Activated CD8-positive, alpha-beta memory T cell treated with anti-CD3 and anti-CD28 coated beads, Interleukin-2, amount 50 U/mL, for 48 hours (primary cell): ENCODE results near the gene ADAMTS2.

Experiments used
- DNase-seq: peaks from one replicate; pipeline ENCODE4 v3.0.0-alpha.2; 2020

ADAMTS2 gene

GRCh38 chr5:179276838-179277395 is 68.3 kb downstream of the ADAMTS2 start:
- no peak for DNase-seq

DNA sequence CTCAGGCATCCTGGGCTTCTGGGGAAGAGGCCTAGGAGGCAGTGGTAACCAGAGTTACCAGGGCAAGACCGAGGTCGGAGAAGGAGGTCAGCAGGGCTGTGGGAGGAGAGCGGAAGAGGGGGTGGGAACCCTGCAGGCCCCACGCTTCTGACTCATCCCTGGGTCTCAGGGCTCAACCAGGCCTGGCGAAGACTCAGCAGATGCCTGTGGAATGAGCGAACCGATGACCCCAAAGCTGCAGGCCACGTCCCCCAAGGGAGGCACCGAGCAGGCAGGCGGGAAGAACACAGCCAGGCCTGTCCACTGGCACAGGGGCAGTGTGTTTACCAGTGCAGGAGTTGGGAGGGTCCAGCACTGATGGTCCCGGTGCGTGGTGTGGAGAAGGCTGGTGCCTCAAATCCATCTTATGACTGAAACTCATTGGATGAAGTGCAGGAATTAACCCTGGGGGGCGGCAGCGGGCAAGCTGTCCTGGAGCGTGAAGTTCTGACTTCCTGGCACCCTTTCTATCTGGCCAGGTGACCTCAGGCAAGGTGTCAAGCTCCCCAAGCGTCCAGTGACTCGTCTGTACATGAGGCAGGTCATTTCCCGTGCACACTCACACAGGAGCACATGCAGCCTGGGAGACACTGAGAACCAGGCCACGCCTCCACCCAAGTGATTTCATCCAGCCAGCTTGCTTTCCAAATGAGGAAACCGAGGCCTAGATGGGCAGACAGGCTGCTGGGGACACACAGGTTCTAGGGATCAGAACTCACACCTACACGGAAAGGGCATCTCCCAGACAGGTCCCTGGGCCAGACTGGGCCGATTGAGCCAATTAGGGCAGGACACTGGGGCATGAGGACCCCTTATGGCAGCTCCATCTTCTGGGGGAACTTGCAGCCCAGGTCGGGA is 69.1 kb downstream of the ADAMTS2 start:
- DNase-seq: no peak

- no peak for DNase-seq
Measured at GRCh38 chr5:179275381-179275878, 69.8 kb downstream of the ADAMTS2 start.

GRCh38 chr5:179274321-179275315 is 70.6 kb downstream of the ADAMTS2 start:
- no peak for DNase-seq

DNA sequence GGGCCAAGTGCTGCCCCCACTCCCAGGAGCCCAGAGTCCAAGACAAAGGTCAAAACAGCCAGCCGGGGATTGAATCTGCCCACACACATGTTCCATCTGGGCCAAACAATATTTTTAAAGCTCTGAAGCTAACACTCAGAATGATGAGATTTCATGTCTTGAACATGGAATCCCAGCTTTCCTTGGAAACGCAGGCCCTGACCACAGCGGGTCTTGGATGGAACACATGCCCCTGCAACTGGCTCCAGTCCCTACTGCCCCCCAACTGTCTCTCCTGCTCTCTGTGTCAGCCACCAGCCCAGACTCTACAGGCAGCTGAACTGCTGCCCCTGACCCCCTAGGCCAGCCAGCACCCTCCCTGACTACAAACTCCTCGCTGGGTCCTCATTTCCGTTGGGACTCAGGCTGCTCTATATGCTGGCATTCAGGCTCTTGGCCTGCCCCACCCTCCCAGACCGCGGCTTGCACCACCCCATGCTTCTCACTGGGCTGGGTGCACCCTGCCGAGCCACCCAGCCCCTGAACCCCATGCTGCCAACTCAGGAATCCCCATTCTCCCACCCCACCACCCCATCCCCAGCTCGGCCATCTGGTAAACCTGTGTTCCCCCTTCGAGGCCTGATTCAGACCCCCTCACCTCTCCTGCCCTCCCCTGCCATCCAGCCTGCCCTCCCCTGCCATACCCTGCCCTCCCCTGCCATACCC is 71.7 kb downstream of the ADAMTS2 start:
- DNase-seq: no peak

DNA sequence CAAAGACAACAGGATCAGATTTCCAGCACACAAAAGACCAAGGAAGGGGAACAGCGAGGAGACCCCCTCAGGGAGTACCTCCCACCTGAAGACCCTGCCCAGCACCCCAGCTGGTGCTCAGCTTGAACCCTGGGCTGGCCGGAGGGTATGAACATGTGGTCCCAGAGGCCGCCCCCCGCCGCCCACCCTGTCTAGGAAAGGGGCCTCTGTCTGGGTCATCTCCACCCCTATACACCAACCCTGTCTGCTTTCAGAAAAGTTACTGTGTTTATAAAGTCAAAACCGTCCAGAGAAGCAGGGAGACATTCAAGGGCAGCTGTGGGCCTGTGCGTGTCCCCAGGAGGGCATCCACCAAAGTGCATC is 72.2 kb downstream of the ADAMTS2 start:
- DNase-seq: no peak

DNA sequence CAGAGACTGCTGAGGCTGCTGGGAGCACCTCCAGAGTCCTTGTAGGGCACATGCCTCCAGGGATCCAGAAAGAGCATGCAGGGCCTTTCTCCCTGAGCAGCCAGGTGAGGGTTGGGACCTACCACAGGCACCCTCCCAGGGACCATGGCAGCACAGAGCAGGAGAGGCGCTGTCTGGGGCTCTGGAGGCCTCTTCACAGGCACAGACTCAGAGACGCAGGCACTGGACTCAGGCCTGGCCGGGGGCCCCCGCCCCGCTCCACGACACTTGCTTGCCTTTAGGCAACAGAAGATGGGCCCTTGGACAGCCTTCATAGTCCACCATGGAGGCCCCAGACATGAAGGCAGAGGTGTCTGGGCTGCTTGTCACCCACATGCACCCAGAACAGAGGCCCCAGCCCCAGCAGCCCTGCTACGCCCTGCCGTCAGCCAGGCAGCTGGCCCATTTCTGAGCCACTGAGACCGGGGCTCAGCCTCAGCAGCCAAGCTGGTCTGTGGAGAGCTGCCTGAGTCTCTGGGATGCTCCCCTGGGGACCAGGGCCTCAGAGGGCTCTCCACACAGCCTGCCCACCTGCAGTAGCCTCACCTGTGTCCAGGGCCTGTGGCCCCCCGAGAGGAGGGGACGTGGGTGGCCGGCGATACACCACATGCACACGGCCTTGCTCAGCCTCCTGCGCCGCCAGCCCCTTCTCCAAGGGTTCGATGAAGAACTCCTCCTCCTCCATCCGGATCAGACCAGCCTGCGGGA is 72.8 kb downstream of the ADAMTS2 start:
- no peak for DNase-seq

DNA sequence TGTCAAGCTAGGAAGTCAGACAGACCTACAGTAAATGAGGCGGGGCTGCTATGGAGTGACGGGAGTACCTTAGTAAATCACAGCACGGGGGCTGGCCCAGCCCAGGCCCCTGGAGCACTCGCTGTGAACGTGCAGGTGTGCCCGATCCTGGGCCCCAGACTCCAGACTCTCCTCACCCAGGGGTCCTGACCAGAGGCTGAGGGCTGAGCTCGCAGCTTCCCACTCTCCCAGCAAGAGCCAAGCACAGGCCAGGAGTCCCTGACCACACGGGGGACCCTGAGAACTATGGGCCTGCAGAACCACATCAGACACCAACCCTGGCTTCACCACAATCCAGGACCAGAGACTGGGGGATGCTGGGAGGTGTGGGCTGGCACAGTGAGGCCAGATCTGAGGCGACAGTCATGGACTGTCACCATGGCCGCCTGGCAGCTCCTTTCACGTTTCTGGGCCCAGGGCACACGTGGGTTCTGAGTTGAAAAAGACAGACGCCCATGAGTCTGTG is 73.4 kb downstream of the ADAMTS2 start:
- no peak for DNase-seq

DNA sequence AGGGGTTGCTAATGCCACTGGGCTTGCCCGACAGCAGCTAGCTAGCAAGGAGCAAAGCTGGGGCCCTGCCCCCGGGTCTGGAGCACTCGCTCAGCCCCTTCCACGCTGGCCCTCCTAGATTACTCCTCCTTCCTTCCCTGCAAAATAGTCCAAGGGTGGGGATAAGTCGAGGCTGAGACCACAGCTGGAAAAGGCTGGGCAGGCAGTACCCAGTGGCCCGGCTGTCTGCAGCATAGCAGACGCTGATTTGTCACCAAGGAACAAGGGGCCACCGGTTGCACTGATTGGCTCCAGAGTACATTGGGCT is 73.9 kb downstream of the ADAMTS2 start:
- no peak for DNase-seq

GRCh38 chr5:179270581-179271427 is 74.5 kb downstream of the ADAMTS2 start:
- no peak for DNase-seq

GRCh38 chr5:179269781-179270543 is 75.3 kb downstream of the ADAMTS2 start:
- DNase-seq: no peak

- DNase-seq: no peak
Measured at GRCh38 chr5:179268966-179269693, 76.1 kb downstream of the ADAMTS2 start.

GRCh38 chr5:179268399-179268952 is 76.8 kb downstream of the ADAMTS2 start:
- DNase-seq: peak; percentile 26

DNA sequence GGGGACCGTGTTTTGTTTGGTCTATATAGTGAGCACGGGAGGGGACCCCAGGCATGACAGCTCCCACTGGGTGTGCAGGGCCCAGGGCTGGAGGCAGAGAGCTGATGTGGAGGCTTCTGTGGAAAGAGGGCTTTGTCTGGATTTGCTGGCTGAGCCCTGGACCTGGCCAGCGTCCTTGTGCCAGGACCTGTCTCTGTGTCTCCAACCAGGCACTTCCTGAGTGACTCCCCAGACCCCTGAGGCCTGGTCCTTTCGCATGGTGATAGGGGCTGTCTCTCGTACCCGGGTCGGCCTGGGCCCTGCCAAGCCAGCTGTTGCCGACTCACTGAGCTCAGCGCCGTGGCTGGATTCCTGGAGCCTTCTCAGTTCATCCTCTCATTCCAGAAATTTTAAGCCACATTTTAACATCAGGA is 77.6 kb downstream of the ADAMTS2 start:
- no peak for DNase-seq

GRCh38 chr5:179267071-179267670 is 78.1 kb downstream of the ADAMTS2 start:
- DNase-seq: peak; percentile 29

DNA sequence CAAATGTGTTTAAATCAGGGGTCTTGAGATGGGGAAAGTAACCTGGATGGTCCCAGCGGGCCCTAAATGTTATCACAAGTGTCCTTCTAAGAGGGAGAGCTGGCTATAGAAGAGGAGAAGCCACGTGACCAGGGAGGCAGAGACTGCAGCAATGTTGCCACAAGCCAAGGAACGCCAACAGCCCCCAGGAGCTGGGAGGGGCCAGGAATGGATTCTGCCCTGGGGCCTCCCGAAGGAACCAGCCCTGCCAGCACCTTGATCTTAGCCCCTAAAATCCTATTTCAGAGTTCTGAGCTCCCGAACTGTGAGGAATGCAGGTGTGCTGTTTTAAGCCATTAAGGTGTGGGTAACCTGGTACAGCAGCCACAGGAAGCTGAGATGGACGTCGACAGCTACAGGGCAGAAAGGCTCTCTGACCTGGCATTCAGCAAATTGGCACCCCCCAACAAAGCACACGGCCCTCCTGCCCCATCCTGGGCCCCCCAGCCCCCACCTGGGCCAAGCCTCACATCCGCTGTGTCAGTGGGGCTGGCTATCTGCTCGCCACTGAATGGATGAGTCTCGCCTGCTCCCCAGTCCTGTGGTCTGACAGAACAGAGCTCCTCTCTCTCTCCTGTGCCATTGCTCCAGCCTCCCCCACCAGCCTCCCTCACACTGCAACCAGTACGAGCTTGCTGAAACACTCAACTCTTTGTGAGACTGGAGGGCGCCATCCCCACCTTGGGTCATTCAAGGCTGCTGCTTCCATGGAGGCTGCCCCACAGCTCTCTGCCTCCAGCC is 78.8 kb downstream of the ADAMTS2 start:
- DNase-seq: peak; percentile 29

DNA sequence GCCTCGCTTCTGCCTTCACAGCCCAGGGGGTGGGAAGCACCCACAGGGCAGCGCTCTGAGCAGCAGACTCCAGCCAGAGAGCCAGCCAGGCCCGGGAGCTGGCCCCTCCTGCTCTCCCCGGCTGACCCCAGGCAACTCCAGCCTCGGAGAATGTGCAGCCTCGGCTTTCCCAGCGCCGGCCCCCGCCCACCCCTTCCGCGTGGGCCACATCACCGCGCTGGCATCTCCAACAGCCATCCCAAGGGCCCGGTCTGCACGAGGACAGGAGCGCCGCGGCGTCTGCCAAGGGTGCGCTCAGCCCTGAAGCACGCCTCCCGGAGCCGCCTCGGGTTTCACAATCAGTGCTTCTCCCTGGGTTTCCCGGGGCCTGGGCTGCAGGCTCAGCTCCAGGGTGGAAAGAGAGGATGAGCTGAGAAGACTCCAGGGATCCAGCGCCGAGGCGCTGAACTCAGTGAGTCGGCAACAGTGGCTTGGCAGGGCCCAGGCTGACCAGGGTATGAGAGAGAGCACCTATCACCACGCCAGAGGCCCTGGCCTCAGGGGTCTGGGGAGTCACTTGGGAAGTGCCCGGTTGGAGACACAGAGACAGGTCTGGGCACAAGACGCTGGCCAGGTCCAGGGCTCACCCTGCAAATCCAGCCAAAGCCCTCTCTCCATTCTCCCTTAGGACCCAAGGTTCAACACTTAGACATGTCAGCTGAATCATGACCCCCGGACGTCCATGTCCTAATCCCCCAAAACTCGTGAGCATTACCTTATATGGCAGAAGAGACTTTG is 79.6 kb downstream of the ADAMTS2 start:
- DNase-seq: peak; percentile 17
